Measurements from ENCODE around the gene CXCL10. TPM values are rescaled to one million over a fixed set of nuclear protein-coding genes. Genes with fewer than 3 reads are reported as not detected.
"Not testable (repeated sequence)": the region's sequence is repeated elsewhere in the genome, so short reads cannot be mapped to it uniquely, and the experiment has no call there.

CXCL10 gene
- total RNA-seq, 4 donors from 2014 or later = 1.8 TPM; not detected in 3

DNA sequence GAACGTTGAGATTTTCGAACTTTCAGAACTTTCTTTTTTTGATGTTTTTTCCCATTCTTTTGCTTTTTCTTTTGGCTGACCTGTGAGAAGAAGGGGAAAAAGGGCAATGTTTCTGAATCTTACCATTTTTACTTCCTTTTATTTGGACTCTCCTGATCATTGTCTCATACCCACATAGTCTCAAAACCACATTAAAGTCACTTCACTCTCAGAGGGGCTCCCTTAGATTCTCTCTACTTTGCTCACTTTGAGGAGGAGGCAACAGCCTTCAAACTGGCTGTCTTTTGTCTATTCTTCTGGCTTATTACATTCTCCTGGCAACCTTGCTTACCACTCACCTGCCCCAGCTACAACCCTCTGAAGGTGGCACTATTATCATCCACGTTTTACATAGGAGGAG, 19.7 kb downstream of the CXCL10 start:
- no peak for TF ChIP-seq POLR2A (IDR thresholded peaks at IDR 0.05)
- TF ChIP-seq, protein P1, sequence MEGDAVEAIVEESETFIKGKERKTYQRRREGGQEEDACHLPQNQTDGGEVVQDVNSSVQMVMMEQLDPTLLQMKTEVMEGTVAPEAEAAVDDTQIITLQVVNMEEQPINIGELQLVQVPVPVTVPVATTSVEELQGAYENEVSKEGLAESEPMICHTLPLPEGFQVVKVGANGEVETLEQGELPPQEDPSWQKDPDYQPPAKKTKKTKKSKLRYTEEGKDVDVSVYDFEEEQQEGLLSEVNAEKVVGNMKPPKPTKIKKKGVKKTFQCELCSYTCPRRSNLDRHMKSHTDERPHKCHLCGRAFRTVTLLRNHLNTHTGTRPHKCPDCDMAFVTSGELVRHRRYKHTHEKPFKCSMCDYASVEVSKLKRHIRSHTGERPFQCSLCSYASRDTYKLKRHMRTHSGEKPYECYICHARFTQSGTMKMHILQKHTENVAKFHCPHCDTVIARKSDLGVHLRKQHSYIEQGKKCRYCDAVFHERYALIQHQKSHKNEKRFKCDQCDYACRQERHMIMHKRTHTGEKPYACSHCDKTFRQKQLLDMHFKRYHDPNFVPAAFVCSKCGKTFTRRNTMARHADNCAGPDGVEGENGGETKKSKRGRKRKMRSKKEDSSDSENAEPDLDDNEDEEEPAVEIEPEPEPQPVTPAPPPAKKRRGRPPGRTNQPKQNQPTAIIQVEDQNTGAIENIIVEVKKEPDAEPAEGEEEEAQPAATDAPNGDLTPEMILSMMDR (IDR thresholded peaks at IDR 0.05) = no peak
- H3K27ac ChIP-seq = no peak overlapping the region
- H3K4me1 ChIP-seq = no peaks in the 10 kb centered on the region

DNA sequence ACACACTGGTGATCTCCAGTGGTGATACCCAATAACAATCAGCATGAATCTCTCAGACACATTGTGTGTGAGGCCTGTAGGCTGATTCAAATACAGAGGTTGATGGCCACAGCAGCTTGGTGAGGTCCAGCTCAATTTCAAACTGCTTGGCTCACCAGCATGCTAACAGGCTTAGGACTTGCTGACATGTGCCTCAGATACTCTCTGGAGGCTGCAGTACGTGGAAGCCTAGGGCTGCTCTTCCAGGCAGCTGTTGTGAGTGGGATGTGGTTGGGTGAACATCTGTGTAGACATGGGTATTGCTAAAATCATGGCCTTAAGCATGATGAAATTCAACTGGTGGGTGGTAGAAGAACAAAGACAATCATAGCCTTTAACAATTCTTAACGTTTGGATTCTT, 20.3 kb downstream of the CXCL10 start:
- no peaks in the 10 kb centered on the region for H3K36me3 ChIP-seq
- TF ChIP-seq POLR2A (IDR thresholded peaks at IDR 0.05) = no peak
- TF ChIP-seq, protein P1 (IDR thresholded peaks at IDR 0.05) = no peak
- H3K27ac ChIP-seq = no peak overlapping the region
- H3K4me3 ChIP-seq = no peak overlapping the region
- H3K27me3 ChIP-seq = no peaks in the 10 kb centered on the region
- DNase-seq = no peak
- no peaks in the 10 kb centered on the region for H3K4me1 ChIP-seq
- H3K9me3 ChIP-seq = no peaks in the 10 kb centered on the region

More for the DNA sequence above, 19.7 kb downstream of the CXCL10 start:
- Histone ChIP-seq H3K27me3 (no peaks in the 10 kb centered on the region), H3K4me3 (no peak overlapping the region), H3K36me3 (no peaks in the 10 kb centered on the region), H3K9me3 (no peaks in the 10 kb centered on the region)
- DNase-seq = no peak

DNA sequence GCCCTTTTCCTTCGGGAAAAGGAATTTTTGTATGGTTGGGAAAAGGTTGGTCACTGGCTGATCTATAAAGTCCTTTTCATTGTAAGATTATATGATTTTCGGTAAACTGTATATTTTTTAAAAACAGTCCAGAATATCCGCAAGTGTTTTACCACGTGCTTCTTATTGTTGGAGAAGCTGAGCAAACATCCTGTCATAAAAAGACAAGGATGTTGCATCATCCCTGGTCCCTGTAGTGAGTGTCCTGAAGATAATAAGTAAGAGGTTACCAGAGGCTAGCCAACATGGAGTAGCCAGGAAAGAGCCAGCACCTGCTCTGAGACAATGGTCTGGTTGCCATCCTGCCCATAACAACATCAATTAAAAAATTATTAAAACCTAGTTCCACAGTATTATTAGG, 21.1 kb downstream of the CXCL10 start:
- H3K27ac ChIP-seq = no peak overlapping the region
- no peak overlapping the region for H3K4me3 ChIP-seq
- no peaks in the 10 kb centered on the region for H3K36me3 ChIP-seq
- no peak for DNase-seq
- H3K4me1 ChIP-seq = no peaks in the 10 kb centered on the region
- H3K27me3 ChIP-seq = no peaks in the 10 kb centered on the region
- TF ChIP-seq, protein P1 (IDR thresholded peaks at IDR 0.05) = no peak
- TF ChIP-seq POLR2A (IDR thresholded peaks at IDR 0.05) = no peak
- no peaks in the 10 kb centered on the region for H3K9me3 ChIP-seq

DNA sequence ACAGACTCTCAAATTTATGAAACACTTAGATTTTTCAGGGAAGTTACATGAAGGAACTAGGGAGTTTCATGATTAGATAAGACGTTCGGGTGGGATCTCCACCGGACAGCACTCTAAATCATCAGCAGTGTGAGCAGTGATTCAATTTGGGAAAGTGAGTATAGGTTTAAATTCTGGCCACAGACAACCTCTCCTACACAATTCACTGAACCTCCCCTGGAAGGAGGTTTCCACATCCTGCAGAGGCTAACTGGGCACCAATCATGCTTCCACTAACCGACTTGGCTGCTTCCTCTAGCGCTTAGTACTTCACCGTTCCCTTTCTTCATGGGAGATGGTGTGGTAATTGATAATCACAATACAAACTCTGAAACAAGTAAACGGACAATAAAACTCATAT, 21.6 kb downstream of the CXCL10 start:
- H3K27ac ChIP-seq = no peak overlapping the region
- H3K36me3 ChIP-seq = no peaks in the 10 kb centered on the region
- H3K27me3 ChIP-seq = no peaks in the 10 kb centered on the region
- no peaks in the 10 kb centered on the region for H3K9me3 ChIP-seq
- H3K4me1 ChIP-seq = no peaks in the 10 kb centered on the region
- TF ChIP-seq POLR2A (IDR thresholded peaks at IDR 0.05) = no peak
- TF ChIP-seq, protein P1 (IDR thresholded peaks at IDR 0.05) = no peak
- H3K4me3 ChIP-seq = no peak overlapping the region
- DNase-seq = no peak

DNA sequence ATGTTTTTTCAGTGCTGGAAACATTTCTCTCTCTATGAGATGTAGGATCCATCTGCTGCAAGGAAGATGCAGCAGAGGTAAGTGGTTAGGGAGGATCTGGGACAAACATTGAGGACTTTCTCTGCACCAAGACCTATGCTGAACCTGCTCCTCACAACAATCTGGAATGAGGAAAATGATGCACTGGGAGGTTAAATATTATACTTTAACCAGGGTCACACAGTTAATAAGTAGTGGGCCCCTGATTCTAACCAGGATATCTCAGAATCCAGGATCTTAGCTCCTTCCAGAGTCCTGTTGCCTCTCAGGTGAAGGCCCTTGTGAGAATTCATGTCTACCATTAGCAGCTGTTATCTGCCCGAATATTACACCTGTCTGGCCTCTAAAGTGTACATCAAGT, 23.0 kb downstream of the CXCL10 start:
- peaks cover 0 to 5% (median 0%) of the 10 kb centered on the region in 4 donors for H3K4me1 ChIP-seq
- no peak for DNase-seq
- H3K9me3 ChIP-seq = no peaks in the 10 kb centered on the region
- H3K27ac ChIP-seq = no peak overlapping the region
- no peak for TF ChIP-seq POLR2A (IDR thresholded peaks at IDR 0.05)
- TF ChIP-seq, protein P1 (IDR thresholded peaks at IDR 0.05) = no peak
- no peaks in the 10 kb centered on the region for H3K27me3 ChIP-seq
- H3K36me3 ChIP-seq = no peaks in the 10 kb centered on the region
- no peak overlapping the region for H3K4me3 ChIP-seq

DNA sequence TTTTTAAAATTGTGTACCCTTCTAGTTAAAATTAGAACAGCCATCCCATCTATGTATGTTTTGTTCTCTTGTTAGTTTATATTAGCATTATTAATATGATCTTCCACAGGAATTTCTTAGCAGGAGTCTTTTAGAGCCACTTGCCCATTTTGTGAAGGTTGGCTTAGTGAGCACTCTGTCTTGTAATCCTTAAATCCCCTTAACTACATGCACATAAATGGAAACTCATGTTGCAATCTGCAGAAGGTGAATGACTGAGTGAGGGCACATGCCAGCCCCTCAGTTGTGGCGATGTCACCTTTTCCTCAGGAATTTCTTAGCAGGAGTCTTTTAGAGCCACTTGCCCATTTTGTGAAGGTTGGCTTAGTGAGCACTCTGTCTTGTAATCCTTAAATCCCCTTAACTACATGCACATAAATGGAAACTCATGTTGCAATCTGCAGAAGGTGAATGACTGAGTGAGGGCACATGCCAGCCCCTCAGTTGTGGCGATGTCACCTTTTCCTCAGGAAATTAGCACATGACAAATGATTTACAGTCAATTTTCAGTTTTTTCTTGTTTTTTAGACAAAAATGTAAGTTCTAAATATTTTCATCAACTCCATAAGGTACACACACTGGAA, 24.7 kb downstream of the CXCL10 start:
- not testable (repeated sequence) for DNase-seq, H3K27me3 ChIP-seq, H3K27ac ChIP-seq, H3K4me3 ChIP-seq, H3K36me3 ChIP-seq, H3K4me1 ChIP-seq, H3K9me3 ChIP-seq

Measured in Peyer's patch (tissue), 4 donors.